LHCN-M2 (cell line): ENCODE measurements around the gene MTCH1. TPM values are rescaled to one million over a fixed set of nuclear protein-coding genes. Genes with fewer than 3 reads are reported as not detected.
"Not testable (repeated sequence)": the region's sequence is repeated elsewhere in the genome, so short reads cannot be mapped to it uniquely, and the experiment has no call there.

Experiments
- DNase-seq: peaks from one replicate; pipeline ENCODE4 v3.0.0-alpha.2; 2012; ENCODE audit warnings: low read depth
- total RNA-seq: library from RNA; depleted of rRNA; stranded (reverse); fragments of >200 nt; gene quantifications from 2 replicates; pipeline ENCODE4 v1.2.3, GENCODE V29; 2014

Gene MTCH1
- total RNA-seq, 1 experiment from 2014 or later = 224 TPM

DNA sequence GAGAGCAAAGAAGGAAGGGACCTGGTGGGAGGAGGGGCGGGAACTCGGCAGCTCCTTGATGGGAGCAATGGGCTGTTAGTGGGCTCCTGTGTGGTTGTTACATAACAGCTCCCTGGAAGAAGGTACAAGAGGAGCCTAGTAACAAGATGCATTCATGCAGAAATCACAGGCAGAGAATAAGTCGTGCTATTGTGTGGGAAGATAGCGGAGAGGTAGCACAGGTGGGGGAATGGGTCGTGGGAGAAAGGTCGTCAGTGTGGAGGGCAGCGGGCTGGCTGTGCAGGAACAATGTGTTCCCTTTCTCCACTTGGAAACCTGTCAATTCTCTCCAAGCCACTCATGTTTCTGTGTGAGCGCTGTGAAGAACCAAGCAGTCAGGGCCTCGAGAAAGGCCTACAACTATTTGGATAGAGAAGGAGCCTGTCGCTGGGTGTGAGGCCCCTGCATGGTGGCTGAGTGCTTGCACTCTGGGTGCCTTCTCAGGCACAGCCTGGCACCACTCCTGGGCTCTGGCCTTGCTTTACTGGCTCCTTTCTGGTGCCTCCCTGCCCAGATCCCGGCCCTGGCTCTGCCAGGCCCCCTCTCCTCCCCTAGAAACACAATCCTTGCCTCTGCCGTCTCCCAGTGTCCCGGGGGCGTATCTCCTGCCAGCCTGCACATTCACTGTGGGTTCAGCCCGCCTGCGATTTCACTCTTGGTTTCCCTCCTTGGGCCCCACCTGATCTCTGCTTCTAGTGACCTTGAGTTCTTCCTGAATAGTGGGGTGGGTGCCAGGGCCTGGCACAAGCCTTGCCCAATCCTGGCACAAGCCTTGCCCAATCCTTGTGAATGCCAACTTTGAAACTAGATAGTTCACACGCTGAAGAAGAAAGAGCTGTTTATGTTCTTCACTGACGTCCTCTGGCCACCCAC lies 12.1 kb upstream of the MTCH1 start:
- no peak for DNase-seq

DNA sequence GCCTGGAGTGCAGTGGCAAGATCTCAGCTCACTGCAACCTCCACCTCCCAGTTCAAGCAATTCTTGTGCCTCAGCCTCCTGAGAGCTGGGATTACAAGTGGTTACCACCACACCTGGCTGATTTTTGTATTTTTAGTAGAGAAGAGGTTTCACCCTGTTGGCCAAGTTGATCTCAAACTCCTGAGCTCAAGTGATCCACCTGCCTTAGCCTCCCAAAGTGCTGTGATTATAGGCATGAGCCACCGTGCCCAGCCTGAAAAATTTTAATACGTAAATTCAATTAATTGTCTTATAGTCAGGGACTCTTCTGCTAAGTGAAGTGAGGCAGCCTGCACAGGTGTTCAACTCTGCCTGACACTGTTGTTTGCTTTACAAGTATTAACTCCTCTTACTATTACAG lies 4.4 kb upstream of the MTCH1 start:
- DNase-seq = not testable (repeated sequence)

DNA sequence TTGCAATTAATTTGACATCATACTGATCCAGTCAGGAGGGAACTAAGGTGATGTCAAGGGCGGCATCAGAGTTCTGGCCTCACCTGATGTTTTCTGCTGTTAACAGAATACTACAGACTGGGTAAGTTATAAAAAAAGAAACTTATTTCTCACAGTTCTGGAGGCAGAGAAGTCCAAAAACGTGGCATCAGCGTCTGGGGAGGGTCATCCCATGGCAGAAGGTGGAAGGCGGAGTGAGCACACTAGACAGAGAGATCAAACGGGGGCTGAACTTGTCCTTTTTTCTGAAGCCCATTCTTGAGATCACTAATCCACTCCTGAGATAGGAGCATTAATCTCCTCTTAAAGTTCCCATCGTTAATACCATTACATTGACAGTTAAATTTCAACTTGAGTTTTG lies 3.3 kb upstream of the MTCH1 start:
- DNase-seq = no peak

DNA sequence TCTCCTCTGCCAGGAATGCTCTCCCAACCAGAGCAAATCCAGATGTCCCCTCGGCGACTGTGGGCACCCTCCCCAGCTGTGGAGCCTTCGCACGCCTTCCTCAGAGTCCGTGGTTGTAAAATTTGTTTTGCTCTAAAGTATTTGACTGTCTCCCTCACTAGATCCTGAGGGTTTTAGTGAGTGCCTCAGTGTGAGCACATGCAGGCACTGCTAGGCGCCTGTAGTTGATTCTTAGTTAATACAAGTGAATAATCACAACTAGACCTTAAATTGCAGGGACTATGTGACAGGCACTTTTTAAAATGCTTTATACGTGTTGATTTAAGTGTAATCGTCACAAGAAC lies 680 bp upstream of the MTCH1 start:
- no peak for DNase-seq

DNA sequence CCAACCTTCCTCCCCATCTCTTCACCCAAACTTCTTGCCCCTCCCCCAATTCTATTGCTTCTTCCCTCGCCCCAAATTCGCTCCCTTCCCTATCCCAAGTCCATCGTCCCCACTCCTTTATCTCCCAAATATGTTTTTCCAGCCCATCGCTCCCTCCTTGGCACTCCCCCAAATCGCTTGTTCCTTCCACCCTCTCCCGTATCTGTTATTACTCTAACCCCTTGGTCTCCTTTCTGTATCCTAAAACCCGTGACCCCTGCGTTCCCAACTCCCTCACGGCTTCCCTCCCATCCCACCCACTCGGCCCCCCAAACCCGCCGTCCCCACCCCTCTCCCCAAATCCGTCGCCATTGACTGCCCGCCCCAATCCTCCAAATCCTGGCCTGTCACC lies 584 bp downstream of the MTCH1 start:
- DNase-seq = no peak

DNA sequence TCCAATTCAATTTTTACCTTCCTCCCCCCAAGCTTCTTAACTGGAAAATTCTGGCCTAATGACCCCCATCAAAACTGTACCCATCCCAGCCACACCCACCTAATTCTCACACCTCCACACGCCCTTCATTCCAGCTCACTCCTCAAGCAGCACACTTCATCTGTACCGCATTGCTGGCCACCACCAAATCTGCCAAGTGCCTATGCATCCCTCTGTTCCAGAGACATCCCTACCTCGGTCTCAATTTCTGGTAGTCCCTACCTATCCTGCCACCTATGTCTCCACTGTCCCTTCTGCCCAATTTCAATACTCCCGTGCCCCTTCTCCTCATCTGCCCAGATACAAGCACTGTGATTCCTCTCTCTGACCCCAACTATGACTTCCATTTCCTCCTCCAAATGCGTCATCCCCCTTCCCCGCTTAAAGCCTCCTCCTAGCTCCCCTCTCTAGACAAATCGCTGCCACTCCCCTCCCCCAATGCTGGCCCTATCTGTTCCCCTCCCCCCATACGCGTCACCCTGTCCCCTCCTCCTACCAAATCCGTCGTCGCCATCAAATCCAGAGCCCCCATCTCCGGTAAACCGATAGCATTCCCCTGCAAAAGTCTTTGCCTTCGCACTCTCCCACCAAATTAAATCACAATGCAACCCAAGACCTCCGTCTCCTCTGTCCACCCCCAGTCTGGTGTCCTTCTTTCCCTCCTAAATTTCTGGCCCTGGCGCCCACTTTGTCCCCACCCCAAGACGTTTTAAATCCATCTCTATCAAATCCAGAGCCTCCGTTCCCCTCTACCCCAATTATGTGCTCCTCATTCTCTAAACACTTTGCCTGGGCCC lies 1.2 kb downstream of the MTCH1 start:
- peak; percentile 68 for DNase-seq

DNA sequence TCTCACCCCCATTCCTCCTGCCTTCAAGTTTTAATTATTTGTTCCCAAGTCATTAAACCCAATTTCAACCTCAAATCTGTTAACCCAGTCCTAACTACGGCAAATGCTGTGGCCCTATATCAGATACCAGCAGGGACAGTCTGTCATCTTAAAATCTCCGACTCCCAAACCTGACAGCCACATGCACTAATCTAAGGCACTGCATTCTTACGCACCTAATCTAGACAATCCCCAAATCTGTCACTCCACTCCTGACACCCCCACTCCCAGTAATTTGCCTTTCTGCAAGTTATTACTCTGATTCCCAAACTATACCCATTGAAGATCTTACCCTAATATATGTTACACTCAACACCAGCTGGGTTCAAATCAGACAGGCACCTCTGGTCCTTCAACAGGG lies 2.5 kb downstream of the MTCH1 start:
- no peak for DNase-seq

DNA sequence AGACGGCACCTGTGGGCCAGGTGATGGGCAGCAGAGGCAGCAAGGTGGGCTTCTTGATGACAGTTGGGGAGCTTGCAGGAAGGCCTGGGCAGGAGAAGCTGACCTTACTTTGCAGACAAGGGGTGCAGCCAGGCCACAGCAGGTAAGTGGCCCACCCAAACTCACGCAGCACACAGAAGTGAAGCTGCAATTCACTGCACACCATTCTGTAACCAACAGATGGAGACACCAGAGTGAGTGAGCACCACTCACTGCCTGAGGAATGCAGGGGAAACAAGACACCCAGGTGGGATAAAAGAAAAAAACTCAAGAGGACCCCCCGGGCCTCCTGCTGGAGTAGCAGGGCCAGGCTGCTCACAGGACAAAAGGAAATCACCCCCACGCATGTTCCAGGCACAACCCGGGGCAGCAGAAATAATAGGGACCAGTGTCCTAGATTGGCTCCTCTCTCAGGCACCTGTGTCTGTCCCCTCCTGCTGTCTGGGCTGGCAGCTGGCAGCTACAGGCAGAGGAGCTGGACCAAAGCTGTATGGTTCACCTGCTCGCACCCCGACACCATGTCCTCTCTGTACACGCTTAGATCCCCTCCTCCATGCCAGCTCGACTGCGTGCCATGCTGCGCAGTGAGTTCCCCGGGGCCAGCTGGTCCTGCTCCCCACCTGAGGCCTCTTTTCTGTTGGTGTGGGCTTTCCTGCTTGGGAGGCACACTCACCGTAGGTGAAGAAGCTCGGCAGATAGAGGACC lies 4.9 kb downstream of the MTCH1 start:
- DNase-seq = no peak

DNA sequence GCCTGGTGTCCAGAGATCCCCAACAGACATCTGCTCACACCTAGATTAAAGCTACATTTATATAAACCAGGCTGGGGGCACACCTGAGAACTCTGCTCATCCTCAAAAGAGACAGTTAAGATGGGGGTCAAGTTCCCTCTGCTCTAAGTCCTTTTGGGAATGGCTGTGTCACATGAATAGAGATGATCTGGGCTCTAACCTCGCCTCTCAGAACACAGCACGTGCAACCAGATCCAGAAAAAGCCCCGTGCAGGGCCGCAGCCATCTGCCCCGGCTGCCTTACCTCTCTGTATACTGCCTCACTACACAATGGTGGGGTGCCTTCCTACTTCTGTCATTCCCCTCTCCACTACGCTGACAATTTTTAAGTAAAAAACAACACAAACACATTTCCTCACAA lies 5.9 kb downstream of the MTCH1 start:
- DNase-seq = no peak

DNA sequence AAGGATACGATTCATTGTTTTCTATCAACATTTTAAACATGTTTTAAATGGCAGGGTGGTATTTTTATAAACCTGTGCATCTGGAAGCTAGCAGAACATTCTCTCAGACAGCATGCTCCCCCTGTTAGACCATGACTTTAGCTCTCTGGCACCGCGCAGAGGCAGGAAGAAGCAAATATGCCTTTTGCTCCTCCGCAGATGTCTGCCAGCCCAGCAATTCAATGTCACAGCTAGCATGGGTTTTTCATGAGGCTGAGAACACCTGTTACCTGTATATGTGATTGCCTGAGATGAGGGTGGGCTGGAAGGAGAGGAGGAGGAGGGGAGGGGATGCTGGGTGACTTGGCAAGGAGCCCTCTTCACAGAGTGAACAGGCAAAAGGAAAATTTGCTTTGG lies 6.7 kb downstream of the MTCH1 start:
- DNase-seq = peak; percentile 33

DNA sequence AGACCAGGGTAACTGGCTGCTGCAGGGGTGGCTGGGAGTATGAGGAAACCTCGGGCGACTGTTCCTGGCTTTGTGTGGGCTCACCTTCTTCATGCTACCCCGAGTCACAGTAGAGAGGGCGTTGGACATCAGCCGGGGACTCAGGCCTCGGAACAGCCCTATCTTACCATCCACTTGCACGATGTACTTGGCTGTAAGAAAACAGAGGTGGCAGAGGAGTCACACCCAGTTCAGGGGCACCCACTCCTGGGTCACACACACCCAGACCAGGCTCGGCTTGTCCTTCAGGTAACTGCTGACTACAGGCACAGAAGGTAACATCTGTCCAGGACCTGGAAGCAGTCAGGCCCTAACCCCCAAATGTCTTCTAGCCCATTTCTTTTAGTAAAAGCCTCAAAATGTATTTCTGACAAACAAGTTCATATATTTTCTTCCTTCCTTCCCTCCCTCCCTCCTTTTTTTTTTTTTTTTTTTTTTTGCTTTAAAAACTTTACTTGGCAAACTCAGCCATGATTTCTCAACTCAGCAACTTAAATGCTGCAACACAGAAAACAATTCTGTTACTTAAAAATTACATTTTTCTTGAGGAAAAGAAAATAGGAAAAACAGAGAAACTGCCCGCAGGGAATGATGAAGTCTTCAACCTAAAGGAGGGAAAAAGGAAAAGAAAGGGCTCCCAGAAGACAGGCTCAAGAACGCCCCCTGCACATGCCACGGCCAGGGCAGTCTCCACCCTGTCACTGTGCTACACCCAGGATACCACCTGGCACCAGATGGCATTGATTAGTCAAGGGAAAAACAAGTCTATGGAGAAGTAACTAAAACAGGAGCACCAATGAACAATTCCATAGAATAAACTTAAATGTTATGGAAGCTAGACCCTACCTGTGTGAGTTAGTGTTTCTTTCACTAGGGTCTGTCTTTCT lies 7.3 kb downstream of the MTCH1 start:
- DNase-seq = no peak

DNA sequence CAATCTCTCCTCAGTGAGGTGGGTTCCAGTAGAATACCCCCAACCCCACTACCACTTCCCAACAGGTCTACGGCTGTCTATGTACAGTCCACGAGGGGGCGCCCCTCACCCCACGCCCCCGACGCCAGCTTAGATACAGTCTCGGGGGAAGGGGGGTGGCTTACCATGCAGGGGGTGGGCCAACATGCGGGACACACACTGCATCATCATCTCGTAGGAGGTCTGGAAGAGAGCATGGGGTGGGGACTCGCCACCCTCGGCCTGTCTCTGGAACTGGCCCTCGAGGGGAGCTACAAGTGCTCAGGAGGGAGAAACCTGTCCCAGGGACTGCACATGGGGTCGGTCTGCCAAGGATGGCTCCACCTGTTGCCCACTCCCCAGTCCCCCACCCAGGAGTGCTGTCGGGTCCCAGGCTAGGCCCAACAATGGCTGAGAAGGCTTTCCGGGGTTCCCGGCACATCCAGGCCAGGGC lies 8.5 kb downstream of the MTCH1 start:
- DNase-seq = no peak

DNA sequence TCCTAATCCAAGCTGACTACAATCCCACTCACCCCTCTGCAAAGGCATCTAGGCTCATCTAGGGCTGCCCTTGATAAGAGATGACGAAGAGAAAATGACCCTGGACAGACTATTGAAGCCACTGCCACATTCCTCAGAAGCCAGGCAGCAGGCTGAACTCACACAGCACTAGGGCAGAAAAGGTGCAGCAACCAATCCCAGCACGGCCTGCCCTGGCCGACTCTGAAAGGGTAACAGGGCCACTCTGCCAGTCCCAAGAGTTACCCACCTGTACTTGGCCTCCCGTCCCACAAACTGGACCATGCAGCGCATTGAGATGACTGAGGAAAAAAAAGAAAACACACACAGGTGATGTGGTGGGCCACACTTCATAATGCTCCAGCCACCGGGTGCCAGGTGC lies 9.1 kb downstream of the MTCH1 start:
- DNase-seq = no peak

DNA sequence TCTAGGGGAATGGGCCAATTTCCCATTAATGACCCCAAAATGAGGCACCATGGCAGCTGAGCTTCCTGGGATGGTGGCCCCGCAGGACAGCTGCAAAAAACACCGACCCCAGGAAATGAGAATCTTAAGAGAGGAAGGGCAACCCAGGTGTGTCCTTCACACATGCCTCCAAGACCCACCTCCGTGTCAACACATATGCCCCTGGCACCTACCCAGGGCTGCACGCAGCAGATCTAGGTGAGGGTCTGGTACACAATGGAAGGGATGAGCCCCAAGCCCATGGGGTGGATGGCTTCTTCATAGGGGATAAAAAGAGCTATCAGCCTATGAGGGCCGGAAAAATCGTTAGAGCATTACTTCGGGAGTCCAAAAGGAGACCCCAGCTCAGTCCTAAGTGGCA lies 9.5 kb downstream of the MTCH1 start:
- DNase-seq = no peak

DNA sequence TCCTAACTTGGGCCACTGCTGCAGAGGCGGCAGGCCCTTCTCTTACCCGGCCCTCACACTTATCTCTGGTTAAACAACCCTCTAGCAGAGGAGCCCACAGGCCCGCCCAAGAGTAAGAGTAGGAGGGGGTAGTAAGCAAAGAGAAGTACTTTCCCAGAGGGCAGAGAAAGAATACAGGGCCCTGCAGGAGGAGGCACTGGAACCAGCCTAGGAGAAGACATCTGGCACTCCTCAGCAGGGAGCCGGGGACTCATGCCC lies 10.1 kb downstream of the MTCH1 start:
- DNase-seq = no peak

DNA sequence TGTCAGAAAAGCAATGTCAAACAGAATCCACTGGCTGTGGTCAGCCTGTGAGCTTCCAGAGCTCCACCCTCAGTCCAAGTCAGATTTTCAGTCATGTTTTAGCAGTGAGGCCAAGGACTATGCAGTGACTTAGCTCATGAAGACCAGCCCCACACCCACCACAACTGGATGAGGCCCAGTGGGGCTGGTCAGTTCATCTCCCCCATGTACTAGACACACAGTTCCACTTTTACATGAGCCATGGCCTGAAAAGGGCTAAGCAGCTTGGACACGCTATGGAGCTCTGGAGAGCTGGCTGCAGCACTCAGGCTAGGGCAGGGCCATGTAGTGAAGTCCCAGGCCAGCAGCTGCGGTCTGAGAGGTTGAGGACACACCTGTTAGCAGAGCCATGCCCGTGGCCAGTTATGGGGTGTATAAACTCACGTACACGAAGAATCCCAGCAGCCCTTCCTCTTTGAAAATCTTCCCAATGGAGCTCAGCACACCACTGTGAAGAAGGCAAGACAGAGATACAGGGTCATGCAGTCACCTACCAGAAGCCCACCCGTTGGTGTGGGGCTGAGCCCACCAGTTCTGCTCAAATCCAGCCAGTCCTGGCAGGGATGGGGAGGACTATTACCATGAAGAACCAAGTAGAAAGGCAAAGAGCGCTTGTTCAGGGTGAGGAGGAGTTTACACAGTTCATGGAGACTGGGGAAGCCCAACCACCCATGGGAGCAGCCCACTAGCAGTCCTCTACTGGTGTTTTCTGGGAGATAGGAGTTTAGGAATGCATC lies 10.6 kb downstream of the MTCH1 start:
- no peak for DNase-seq

DNA sequence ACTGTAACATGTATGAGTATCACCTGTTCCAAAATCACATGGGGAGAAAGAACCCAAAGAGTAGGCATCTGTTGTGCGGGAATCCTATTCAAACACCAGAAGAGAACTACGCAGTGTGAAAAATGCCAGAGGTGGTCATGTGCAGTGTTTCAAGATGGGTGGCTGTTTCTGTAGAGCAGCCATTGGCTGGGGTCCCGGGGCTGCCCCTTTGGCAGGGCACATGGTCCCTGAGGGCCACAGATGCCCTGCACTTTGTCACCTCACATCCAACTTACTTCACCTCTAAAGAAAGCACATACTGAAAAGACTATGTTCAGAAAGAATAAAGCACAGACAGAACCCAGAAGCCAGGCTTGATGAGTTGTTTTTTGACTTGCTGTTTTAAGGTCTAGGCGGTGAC lies 12.3 kb downstream of the MTCH1 start:
- DNase-seq = no peak

DNA sequence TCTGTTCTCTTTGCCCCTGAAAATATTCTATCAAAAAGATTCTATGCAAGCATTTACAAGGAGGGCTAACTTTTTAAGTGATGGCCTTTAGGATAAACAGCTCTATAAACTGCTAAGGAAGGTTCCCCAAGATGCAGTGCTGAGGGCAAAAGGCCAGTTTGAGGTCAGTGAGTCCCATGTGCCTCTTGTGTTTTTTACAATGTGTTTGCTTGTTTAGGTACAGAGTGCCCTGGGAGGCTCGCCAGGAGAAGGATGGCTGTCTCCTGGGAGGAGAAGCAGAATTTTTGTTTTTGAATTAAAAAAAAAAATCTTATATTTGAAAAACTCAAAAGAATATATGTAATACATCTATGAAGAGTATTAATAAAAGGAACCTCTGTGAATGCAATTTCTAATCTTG lies 12.8 kb downstream of the MTCH1 start:
- DNase-seq = no peak

DNA sequence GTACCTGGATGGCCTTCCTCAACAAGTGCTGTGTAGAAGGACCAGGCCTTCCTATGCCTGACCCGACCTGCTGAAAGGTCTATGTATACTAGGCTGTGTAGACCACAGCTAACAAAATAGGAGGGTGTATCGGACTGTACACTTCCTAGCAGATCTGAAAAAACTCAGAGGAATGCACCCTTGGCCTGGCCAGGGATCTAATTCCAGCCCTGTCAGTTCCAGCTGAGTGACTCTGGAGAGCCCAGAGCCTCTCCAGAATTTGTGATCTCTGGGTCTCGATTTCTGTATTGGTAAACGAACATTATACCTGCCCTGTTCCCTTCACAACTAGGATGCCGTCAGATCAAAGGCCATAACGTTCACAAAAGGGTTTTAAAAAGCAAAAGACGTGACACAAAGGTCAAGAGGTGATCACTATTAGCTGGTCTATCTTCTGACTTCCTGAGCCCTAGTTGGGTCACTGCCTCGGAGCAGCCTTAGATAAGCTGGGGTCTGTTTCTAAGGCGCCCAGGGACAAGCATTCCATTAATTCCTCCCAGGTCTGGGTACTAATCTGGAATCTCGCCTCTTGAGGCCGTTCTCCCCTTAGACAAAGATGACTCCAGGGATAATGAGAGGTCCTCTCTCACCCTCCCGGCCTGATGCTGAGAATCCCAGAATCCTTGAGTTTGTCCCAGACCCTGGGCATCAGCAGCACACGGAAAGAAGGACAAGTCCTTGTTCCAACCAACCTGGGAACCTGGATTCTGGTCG lies 13.9 kb downstream of the MTCH1 start:
- DNase-seq = no peak
